K562 (cell line): ENCODE results near the gene PPP1R2C. TPM values are rescaled to one million over a fixed set of nuclear protein-coding genes. Genes with fewer than 3 reads are reported as not detected.

Experiments
- ATAC-seq: fragments of 200-7000 bp; cut with Tn5 transposase; 3 replicates; pipeline ENCODE4 v1.9.1; 2020; ENCODE audit warnings: moderate library complexity
- BruUV-seq: library from RNA; stranded (reverse); fragments of 400-500 nt; replicated peaks from 2 replicates; lab custom pipeline; 2021; lab: Mats Ljungman, UMichigan
- CTCF ChIA-PET: fragments of 300-600 bp; formaldehyde crosslinking; extraction: SDS; loops from one replicate; lab custom pipeline; 2021; ENCODE audit warnings: low intra/inter-chr PET ratio; lab: Yijun Ruan, JAX
- POLR2A ChIA-PET: fragments of 300-600, 350-650 bp; sonication (Branson Sonifier 250); formaldehyde crosslinking; extraction: SDS; loops from one replicate; lab custom pipeline; 2021; ENCODE audit warnings: antibody characterized with exemption, inconsistent platforms; lab: Yijun Ruan, JAX
- DNase-seq, 4 experiments: peaks; one replicate each; pipeline versions ENCODE4 v3.0.0 to v3.0.0-alpha.2; 2011 to 2018; ENCODE audit warnings: low spot score in 3 of 4, mixed read lengths in 3 of 4; ENCODE audit errors: extremely low read depth in 1 of 4
- FAIRE-seq: peaks from 2 replicates; lab custom pipeline; 2011; peaks lifted over from hg19 to GRCh38; lab: Jason Lieb, UNC
- H2AFZ ChIP-seq: 2 replicates; pipeline ENCODE4 v1.6.0; 2011; ENCODE audit warnings: low read depth, low read length, control low read depth, inconsistent platforms
- H3K27ac ChIP-seq: fragments of 200-600 bp; 3 replicates; pipeline ENCODE4 v1.8.0; 2011; ENCODE audit warnings: low read depth, mild to moderate bottlenecking, control low read depth, inconsistent platforms, low read length, moderate library complexity, mixed read lengths; ENCODE audit errors: extremely low read depth
- H3K27me3 ChIP-seq, 2 experiments: fragments of 300-600 bp in 1 of 2; 2 replicates in 1 of 2; 3 replicates in 1 of 2; pipeline versions ENCODE4 v1.6.0 to v1.8.0; 2011; ENCODE audit warnings: inconsistent platforms in 2 of 2, low read length in 2 of 2, mild to moderate bottlenecking in 1 of 2, mixed read lengths in 1 of 2, moderate library complexity in 1 of 2; ENCODE audit not compliant: control insufficient read depth in 2 of 2, insufficient read depth in 2 of 2
- H3K36me3 ChIP-seq: fragments of 300-600 bp; 3 replicates; pipeline ENCODE4 v1.8.0; 2011; ENCODE audit warnings: mild to moderate bottlenecking, low read length, inconsistent platforms; ENCODE audit not compliant: control insufficient read depth, insufficient read depth
- H3K4me1 ChIP-seq, 2 experiments: fragments of 200-600 bp in 1 of 2; replicated peaks in 1 of 2; 2 replicates in 1 of 2; 3 replicates in 1 of 2; pipeline versions ENCODE4 v1.5.1 to v1.8.0; 2011; ENCODE audit warnings: inconsistent platforms in 2 of 2, low read length in 2 of 2, mild to moderate bottlenecking in 1 of 2, mixed read lengths in 1 of 2, moderate library complexity in 1 of 2; ENCODE audit not compliant: control insufficient read depth in 2 of 2, insufficient read depth in 2 of 2
- H3K4me2 ChIP-seq: 2 replicates; pipeline ENCODE4 v1.6.1; 2011; ENCODE audit warnings: low read length, control low read depth, inconsistent platforms, mixed read lengths; ENCODE audit not compliant: insufficient read depth
- H3K4me3 ChIP-seq: fragments of 200-600 bp; sonication (generic), shearing (Covaris generic); 2 replicates; pipeline ENCODE4 v1.5.1; 2016; ENCODE audit warnings: control low read depth, inconsistent platforms
- H3K79me2 ChIP-seq: fragments of 200-600 bp; 3 replicates; pipeline ENCODE4 v1.8.0; 2011; ENCODE audit warnings: low read length, inconsistent platforms; ENCODE audit not compliant: control insufficient read depth, insufficient read depth
- H3K9ac ChIP-seq, 2 experiments: 2 replicates each; pipeline versions ENCODE4 v1.6.0 to v1.6.1; 2011; ENCODE audit warnings: low read depth in 2 of 2, low read length in 2 of 2, control low read depth in 1 of 2, inconsistent platforms in 1 of 2, mild to moderate bottlenecking in 1 of 2, mixed read lengths in 1 of 2; ENCODE audit not compliant: insufficient read depth in 1 of 2
- H3K9me1 ChIP-seq: one replicate; pipeline ENCODE4 v1.6.0; 2011; ENCODE audit warnings: inconsistent platforms, mild to moderate bottlenecking, low read length, moderate library complexity; ENCODE audit not compliant: control insufficient read depth, insufficient read depth
- H3K9me3 ChIP-seq: replicated peaks from 2 replicates; pipeline ENCODE4 v1.5.1; 2011; ENCODE audit warnings: low read depth, low read length, inconsistent platforms; ENCODE audit not compliant: control insufficient read depth, insufficient read depth
- H4K20me1 ChIP-seq: replicated peaks from 2 replicates; pipeline ENCODE4 v1.6.1; 2011; ENCODE audit warnings: low read length, inconsistent platforms, mixed read lengths; ENCODE audit not compliant: control insufficient read depth, insufficient read depth
- CCAR2 ChIP-seq: fragments of 200-400 bp; formaldehyde crosslinking; IDR thresholded peaks from 2 replicates; pipeline ENCODE4 v1.6.1; 2017; ENCODE audit warnings: mild to moderate bottlenecking, low read depth, low read length
- E2F3 ChIP-seq: fragments of 250-450 bp; sonication (Bioruptor Pico); IDR thresholded peaks from 2 replicates; pipeline ENCODE4 v1.4.0; 2020; ENCODE audit warnings: mild to moderate bottlenecking
- FOXJ3 ChIP-seq: sonication (generic); formaldehyde crosslinking; IDR thresholded peaks from 2 replicates; pipeline ENCODE4 v1.4.0; 2020; ENCODE audit warnings: mild to moderate bottlenecking, missing genetic modification reagents
- GATA2 ChIP-seq: sonication (generic); formaldehyde crosslinking; IDR thresholded peaks from 2 replicates; pipeline ENCODE4 v1.4.0; 2020; ENCODE audit warnings: mild to moderate bottlenecking, missing genetic modification reagents
- MCM2 ChIP-seq: fragments of 450-650 bp; IDR thresholded peaks from 2 replicates; pipeline ENCODE4 v1.6.1; 2017; ENCODE audit warnings: low read depth, mild to moderate bottlenecking
- MGA ChIP-seq: fragments of 450-650 bp; IDR thresholded peaks from 2 replicates; pipeline ENCODE4 v1.6.1; 2016; ENCODE audit warnings: mild to moderate bottlenecking, moderate library complexity
- MYC ChIP-seq, 2 experiments: fragments of 250-450 bp in 1 of 2; sonication (Bioruptor Pico) in 1 of 2; IDR thresholded peaks; 2 replicates each; pipeline versions ENCODE4 v1.5.1 to v1.6.1; 2012 to 2021; ENCODE audit warnings: low read depth in 2 of 2, borderline replicate concordance in 1 of 2, improper control_type of control experiment in 1 of 2, low read length in 1 of 2, mild to moderate bottlenecking in 1 of 2, moderate library complexity in 1 of 2
- TOE1 ChIP-seq, 2 experiments: fragments of 450-650 bp in 1 of 2; sonication (generic) in 1 of 2; formaldehyde crosslinking in 1 of 2; IDR thresholded peaks; 2 replicates each; pipeline versions ENCODE4 v1.7.1 to v1.8.0; 2016 to 2022; ENCODE audit warnings: borderline replicate concordance in 2 of 2, mild to moderate bottlenecking in 2 of 2, antibody characterized with exemption in 1 of 2, inconsistent platforms in 1 of 2, low read depth in 1 of 2, missing genetic modification reagents in 1 of 2, moderate library complexity in 1 of 2
- ZNF121 ChIP-seq: sonication (generic); formaldehyde crosslinking; conservative IDR thresholded peaks from 2 replicates; pipeline ENCODE4 v1.8.0; 2022; ENCODE audit warnings: missing genetic modification reagents
- ZNF551 ChIP-seq: fragments of 250-450 bp; sonication (Bioruptor Pico); IDR thresholded peaks from 2 replicates; pipeline ENCODE4 v1.5.0; 2021; ENCODE audit warnings: mild to moderate bottlenecking, moderate library complexity
- WGBS: fragments of 100-300 bp; shearing (Covaris generic); methylation state at CpG from one replicate; pipeline ENCODE4 v1.1.6; 2016; ENCODE audit warnings: low coverage, mixed read lengths; ENCODE audit not compliant: insufficient coverage; ENCODE audit errors: missing lambda C conversion rate; 5-methylcytosine and 5-hydroxymethylcytosine counted together
- in situ Hi-C: fragments of 300-500 bp; cut with MboI; formaldehyde crosslinking; loops from 4 replicates; pipeline ENCODE4 v1.15.0; 2018; ENCODE audit warnings: inconsistent platforms, mixed read lengths
- intact Hi-C: fragments of 100-400 bp; cut with micrococcal nuclease; formaldehyde crosslinking; loops from 2 replicates; pipeline ENCODE4 v1.14.2; 2022
- polyA plus RNA-seq, 8 experiments: library from polyadenylated mRNA; depleted of rRNA in 4 of 8; stranded (reverse) in 5 of 8; unstranded in 3 of 8; fragments of >200 nt; fragmentation: Nextera tagmentation in 2 of 8; fragmentation: Illumina TruSeq in 1 of 8; extraction: Ambion mirVana in 2 of 8; extraction: Trizol in 1 of 8; gene quantifications; 2 replicates each; pipeline versions ENCODE4 v1.2.1 to v1.2.3, GENCODE V29; 2011 to 2014; ENCODE audit warnings: inconsistent platforms in 1 of 8, missing spikeins in 1 of 8
- total RNA-seq, 7 experiments: library from RNA; depleted of rRNA in 6 of 7; stranded (reverse); fragments of >200 nt in 6 of 7; fragmentation: Illumina TruSeq in 2 of 7; extraction: Trizol in 2 of 7; gene quantifications; 2 replicates each; pipeline versions ENCODE4 v1.2.1 to v1.2.3, GENCODE V29; 2011 to 2021; ENCODE audit warnings: low replicate concordance in 1 of 7

PPP1R2C gene
- total and polyA plus RNA-seq, 9 of the 15 experiments (the other 6 are each of a cell fraction or from before 2014, with no cell fraction given) = not detected

- in situ Hi-C loops = no loop called here
- TF ChIP-seq E2F3 (CRISPR knock-in tag) = no peak
- TF ChIP-seq MCM2 = no peak
- TF ChIP-seq TOE1 (IDR thresholded peaks at IDR 0.05; ENCODE audit: borderline replicate concordance) = no peak
- no peak for TF ChIP-seq TOE1 (CRISPR knock-in tag; IDR thresholded peaks at IDR 0.05; ENCODE audit: borderline replicate concordance, low read depth)
- no peak for TF ChIP-seq ZNF121 (CRISPR knock-in tag)
- TF ChIP-seq MYC (IDR thresholded peaks at IDR 0.05; ENCODE audit: low read depth, low read length) = no peak
- no peak for TF ChIP-seq MYC (CRISPR knock-in tag; IDR thresholded peaks at IDR 0.05; ENCODE audit: borderline replicate concordance, low read depth)
- TF ChIP-seq ZNF551 (CRISPR knock-in tag) = no peak
- no peak for TF ChIP-seq CCAR2
- TF ChIP-seq MGA = no peak
- TF ChIP-seq GATA2 (CRISPR knock-in tag) = no peak
- no peak for TF ChIP-seq FOXJ3
Measured at GRCh38 chrX:42748067-42748850, 29.7 kb downstream of the PPP1R2C start.

More at GRCh38 chrX:42748067-42748850, 29.7 kb downstream of the PPP1R2C start:
- WGBS = 2% methylated on average over 5 of the region's 5 CpGs
- H2AFZ ChIP-seq = no peak overlapping the region
- no peaks in the 10 kb centered on the region for H3K4me1 ChIP-seq
- no TSS peak for BruUV-seq
- POLR2A ChIA-PET = no interaction called here
- no peak overlapping the region for H3K27ac ChIP-seq
- intact Hi-C loops = no loop called here
- H4K20me1 ChIP-seq = no peaks in the 10 kb centered on the region
- ATAC-seq (no peak), DNase-seq (no peak), FAIRE-seq (no peak)
- H3K27me3 ChIP-seq = no peaks in the 10 kb centered on the region
- no peak overlapping the region for H3K9ac ChIP-seq
- no peaks in the 10 kb centered on the region for H3K79me2 ChIP-seq
- no peaks in the 10 kb centered on the region for H3K9me1 ChIP-seq
- H3K4me3 ChIP-seq = no peak overlapping the region
- H3K4me2 ChIP-seq = no peak overlapping the region
- no peaks in the 10 kb centered on the region for H3K36me3 ChIP-seq
- H3K9me3 ChIP-seq = no peaks in the 10 kb centered on the region
- CTCF ChIA-PET = no interaction called here
